ENCODE data around the gene CCDC167.

DNA sequence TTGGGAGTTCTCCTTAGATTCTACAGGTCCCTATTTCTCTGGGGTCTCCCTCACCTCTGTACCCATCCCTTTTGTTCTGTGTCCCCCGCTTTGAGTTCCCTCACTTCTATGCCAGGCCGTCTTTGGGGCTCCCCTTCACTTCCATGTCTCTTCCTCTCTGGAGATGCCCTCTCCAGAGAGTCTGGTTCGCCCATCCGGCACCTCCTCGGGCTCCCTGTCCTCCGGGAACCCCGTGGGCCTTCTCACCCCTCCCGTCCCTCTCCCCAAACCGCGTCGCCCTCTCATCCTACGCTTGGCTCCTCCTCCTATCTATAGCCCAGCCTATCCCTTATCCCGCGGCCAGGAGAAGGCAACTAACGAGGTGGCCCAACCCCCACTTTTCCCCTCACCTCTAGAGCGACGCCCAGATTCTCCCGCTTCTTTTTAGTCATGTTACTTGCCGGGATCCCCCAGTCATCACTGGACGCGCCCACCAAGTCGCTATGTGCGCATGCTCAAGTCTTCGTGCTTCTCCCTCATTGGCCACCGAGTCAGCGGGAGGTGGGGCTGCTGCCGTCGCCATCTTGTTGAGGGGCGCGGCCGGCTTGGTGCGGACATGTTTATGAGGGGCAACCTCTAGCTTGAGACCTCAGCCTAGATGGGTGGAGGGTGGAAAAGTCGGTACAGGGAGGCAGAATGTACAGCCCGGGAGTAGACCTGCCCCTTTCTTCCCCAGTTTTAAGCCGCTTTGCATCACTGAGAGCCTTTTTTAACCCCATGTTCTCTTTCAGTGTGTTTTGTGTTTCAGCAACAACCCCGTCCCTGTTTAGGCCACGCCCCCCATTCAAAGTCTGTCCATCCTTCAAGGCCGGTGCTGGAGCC is at the start of gene CCDC167:
- 0 out of 2 replicates have a peak, but pooled peaks have one; percentile 48 for TF ChIP-seq SIN3A (IDR thresholded peaks at IDR 0.05; ENCODE audit: low read depth, low read length)
- TF ChIP-seq, protein P1, sequence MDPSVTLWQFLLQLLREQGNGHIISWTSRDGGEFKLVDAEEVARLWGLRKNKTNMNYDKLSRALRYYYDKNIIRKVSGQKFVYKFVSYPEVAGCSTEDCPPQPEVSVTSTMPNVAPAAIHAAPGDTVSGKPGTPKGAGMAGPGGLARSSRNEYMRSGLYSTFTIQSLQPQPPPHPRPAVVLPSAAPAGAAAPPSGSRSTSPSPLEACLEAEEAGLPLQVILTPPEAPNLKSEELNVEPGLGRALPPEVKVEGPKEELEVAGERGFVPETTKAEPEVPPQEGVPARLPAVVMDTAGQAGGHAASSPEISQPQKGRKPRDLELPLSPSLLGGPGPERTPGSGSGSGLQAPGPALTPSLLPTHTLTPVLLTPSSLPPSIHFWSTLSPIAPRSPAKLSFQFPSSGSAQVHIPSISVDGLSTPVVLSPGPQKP (IDR thresholded peaks at IDR 0.05; ENCODE audit: low read depth, low read length) = no peak
- TF ChIP-seq POLR2A (IDR thresholded peaks at IDR 0.05; ENCODE audit: low read depth, low read length) = peak; percentile 72
- TF ChIP-seq, protein P2, sequence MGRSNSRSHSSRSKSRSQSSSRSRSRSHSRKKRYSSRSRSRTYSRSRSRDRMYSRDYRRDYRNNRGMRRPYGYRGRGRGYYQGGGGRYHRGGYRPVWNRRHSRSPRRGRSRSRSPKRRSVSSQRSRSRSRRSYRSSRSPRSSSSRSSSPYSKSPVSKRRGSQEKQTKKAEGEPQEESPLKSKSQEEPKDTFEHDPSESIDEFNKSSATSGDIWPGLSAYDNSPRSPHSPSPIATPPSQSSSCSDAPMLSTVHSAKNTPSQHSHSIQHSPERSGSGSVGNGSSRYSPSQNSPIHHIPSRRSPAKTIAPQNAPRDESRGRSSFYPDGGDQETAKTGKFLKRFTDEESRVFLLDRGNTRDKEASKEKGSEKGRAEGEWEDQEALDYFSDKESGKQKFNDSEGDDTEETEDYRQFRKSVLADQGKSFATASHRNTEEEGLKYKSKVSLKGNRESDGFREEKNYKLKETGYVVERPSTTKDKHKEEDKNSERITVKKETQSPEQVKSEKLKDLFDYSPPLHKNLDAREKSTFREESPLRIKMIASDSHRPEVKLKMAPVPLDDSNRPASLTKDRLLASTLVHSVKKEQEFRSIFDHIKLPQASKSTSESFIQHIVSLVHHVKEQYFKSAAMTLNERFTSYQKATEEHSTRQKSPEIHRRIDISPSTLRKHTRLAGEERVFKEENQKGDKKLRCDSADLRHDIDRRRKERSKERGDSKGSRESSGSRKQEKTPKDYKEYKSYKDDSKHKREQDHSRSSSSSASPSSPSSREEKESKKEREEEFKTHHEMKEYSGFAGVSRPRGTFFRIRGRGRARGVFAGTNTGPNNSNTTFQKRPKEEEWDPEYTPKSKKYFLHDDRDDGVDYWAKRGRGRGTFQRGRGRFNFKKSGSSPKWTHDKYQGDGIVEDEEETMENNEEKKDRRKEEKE (IDR thresholded peaks at IDR 0.05) = no peak
- no peak for TF ChIP-seq PBX3 (IDR thresholded peaks at IDR 0.05; ENCODE audit: insufficient replicate concordance, low read depth, low read length)
- TF ChIP-seq, protein P3, sequence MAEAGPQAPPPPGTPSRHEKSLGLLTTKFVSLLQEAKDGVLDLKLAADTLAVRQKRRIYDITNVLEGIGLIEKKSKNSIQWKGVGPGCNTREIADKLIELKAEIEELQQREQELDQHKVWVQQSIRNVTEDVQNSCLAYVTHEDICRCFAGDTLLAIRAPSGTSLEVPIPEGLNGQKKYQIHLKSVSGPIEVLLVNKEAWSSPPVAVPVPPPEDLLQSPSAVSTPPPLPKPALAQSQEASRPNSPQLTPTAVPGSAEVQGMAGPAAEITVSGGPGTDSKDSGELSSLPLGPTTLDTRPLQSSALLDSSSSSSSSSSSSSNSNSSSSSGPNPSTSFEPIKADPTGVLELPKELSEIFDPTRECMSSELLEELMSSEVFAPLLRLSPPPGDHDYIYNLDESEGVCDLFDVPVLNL (IDR thresholded peaks at IDR 0.05; ENCODE audit: low read depth, low read length) = no peak
- no peak; a peak in 1 of 4 replicates for TF ChIP-seq BHLHE40 (IDR thresholded peaks at IDR 0.05; ENCODE audit: borderline replicate concordance in 1 of 2, low read depth in 2 of 2, low read length in 1 of 2)
- TF ChIP-seq HCFC1 (IDR thresholded peaks at IDR 0.05; ENCODE audit: low read length) = peak; percentile 83
- TF ChIP-seq YY1 (IDR thresholded peaks at IDR 0.05; ENCODE audit: low read depth, low read length) = peak; percentile 100
- TF ChIP-seq SIX5 (IDR thresholded peaks at IDR 0.05; ENCODE audit: low read depth, low read length, severe bottlenecking) = peak; percentile 54
- no peak for TF ChIP-seq ETV6 (conservative IDR thresholded peaks at IDR 0.05 in 1 of 2, IDR thresholded peaks at IDR 0.05 in 1 of 2; ENCODE audit: borderline replicate concordance in 1 of 2, low read depth in 1 of 2)
- no peak for TF ChIP-seq BRCA1 (IDR thresholded peaks at IDR 0.05; ENCODE audit: low read depth, low read length)
- no peak for TF ChIP-seq SMAD1 (IDR thresholded peaks at IDR 0.05; ENCODE audit: low read depth, partially characterized antibody)
- TF ChIP-seq CTCF (IDR thresholded peaks at IDR 0.05 in 2 of 3, conservative IDR thresholded peaks at IDR 0.05 in 1 of 3; ENCODE audit: control insufficient read depth in 2 of 3, extremely low read depth in 1 of 3, insufficient read depth in 1 of 3, low read depth in 3 of 3, low read length in 3 of 3) = no peak
